ENCODE data around the gene VASH1. TPM values are rescaled to one million over a fixed set of nuclear protein-coding genes. Genes with fewer than 3 reads are reported as not detected.
"Not testable (repeated sequence)": the region's sequence is repeated elsewhere in the genome, so short reads cannot be mapped to it uniquely, and the experiment has no call there.

VASH1 gene
- total RNA-seq, 1 donor from 2014 or later: not detected

- H3K36me3 ChIP-seq (ENCODE audit: control insufficient read depth, insufficient read depth, low read length): no peaks in the 10 kb centered on the region
- TF ChIP-seq CTCF (IDR thresholded peaks at IDR 0.05; ENCODE audit: insufficient read depth, low read length, severe bottlenecking): no peak
- H3K27me3 ChIP-seq (ENCODE audit: control insufficient read depth, insufficient read depth, low read length): no peaks in the 10 kb centered on the region
- peak; percentile 40 for FAIRE-seq
- DNase-seq (ENCODE audit: low read depth): no peak
- no peak overlapping the region for H3K4me3 ChIP-seq (ENCODE audit: low read depth, low read length)
Observed at GRCh38 chr14:76729953-76730505, 31.2 kb upstream of the VASH1 start.

- not testable (repeated sequence) for H3K27me3 ChIP-seq (ENCODE audit: control insufficient read depth, insufficient read depth, low read length); H3K4me3 ChIP-seq (ENCODE audit: low read depth, low read length); DNase-seq (ENCODE audit: low read depth); FAIRE-seq; H3K36me3 ChIP-seq (ENCODE audit: control insufficient read depth, insufficient read depth, low read length)
Observed at GRCh38 chr14:76734501-76734900, 26.8 kb upstream of the VASH1 start.

GRCh38 chr14:76736514-76736913, 24.8 kb upstream of the VASH1 start:
- no peak overlapping the region for H3K4me3 ChIP-seq (ENCODE audit: low read depth, low read length)
- no peak for TF ChIP-seq CTCF (IDR thresholded peaks at IDR 0.05; ENCODE audit: insufficient read depth, low read length, severe bottlenecking)
- DNase-seq (ENCODE audit: low read depth) (no peak), FAIRE-seq (no peak)
- H3K27me3 ChIP-seq (ENCODE audit: control insufficient read depth, insufficient read depth, low read length): no peaks in the 10 kb centered on the region
- no peaks in the 10 kb centered on the region for H3K36me3 ChIP-seq (ENCODE audit: control insufficient read depth, insufficient read depth, low read length)

GRCh38 chr14:76741074-76741473, 20.2 kb upstream of the VASH1 start:
- FAIRE-seq (no peak), DNase-seq (ENCODE audit: low read depth) (no peak)
- Histone ChIP-seq H3K27me3 (ENCODE audit: control insufficient read depth, insufficient read depth, low read length) (no peaks in the 10 kb centered on the region), H3K4me3 (ENCODE audit: low read depth, low read length) (no peak overlapping the region), H3K36me3 (ENCODE audit: control insufficient read depth, insufficient read depth, low read length) (no peaks in the 10 kb centered on the region)
- TF ChIP-seq CTCF (IDR thresholded peaks at IDR 0.05; ENCODE audit: insufficient read depth, low read length, severe bottlenecking): no peak

GRCh38 chr14:76742185-76742584, 19.1 kb upstream of the VASH1 start:
- H3K27me3 ChIP-seq (ENCODE audit: control insufficient read depth, insufficient read depth, low read length): no peaks in the 10 kb centered on the region
- TF ChIP-seq CTCF (IDR thresholded peaks at IDR 0.05; ENCODE audit: insufficient read depth, low read length, severe bottlenecking): no peak
- no peak for FAIRE-seq

GRCh38 chr14:76742966-76743365, 18.3 kb upstream of the VASH1 start:
- no peak for TF ChIP-seq CTCF (IDR thresholded peaks at IDR 0.05; ENCODE audit: insufficient read depth, low read length, severe bottlenecking)
- peak; percentile 18 for DNase-seq (ENCODE audit: low read depth)
- FAIRE-seq: no peak
- Histone ChIP-seq H3K36me3 (ENCODE audit: control insufficient read depth, insufficient read depth, low read length) (no peaks in the 10 kb centered on the region), H3K4me3 (ENCODE audit: low read depth, low read length) (no peak overlapping the region), H3K27me3 (ENCODE audit: control insufficient read depth, insufficient read depth, low read length) (no peaks in the 10 kb centered on the region)

More at GRCh38 chr14:76742185-76742584, 19.1 kb upstream of the VASH1 start:
- no peak for DNase-seq (ENCODE audit: low read depth)
- Histone ChIP-seq H3K36me3 (ENCODE audit: control insufficient read depth, insufficient read depth, low read length) (no peaks in the 10 kb centered on the region), H3K4me3 (ENCODE audit: low read depth, low read length) (no peak overlapping the region)

All from bronchial epithelial cell (primary cell).